ENCODE measurements around the gene SERPINE1. TPM values are rescaled to one million over a fixed set of nuclear protein-coding genes. Genes with fewer than 3 reads are reported as not detected.

The SERPINE1 gene
- total and polyA plus RNA-seq, 2 experiments from 2014 or later: 1,537 to 2,000 TPM

- no peaks in the 10 kb centered on the region for H3K9me3 ChIP-seq (ENCODE audit: low read depth)
- peak overlapping the region; percentile 88 for H3K27ac ChIP-seq
- in situ Hi-C loops (cut with MboI): no loop called here
- H3K36me3 ChIP-seq (ENCODE audit: low read depth): no peaks in the 10 kb centered on the region
- H3K4me1 ChIP-seq (ENCODE audit: insufficient read depth): peaks cover 31% of the 10 kb centered on the region
- H4K20me1 ChIP-seq (ENCODE audit: insufficient read depth): no peaks in the 10 kb centered on the region
- no peaks in the 10 kb centered on the region for H3K9me2 ChIP-seq (ENCODE audit: insufficient read depth)
- peaks cover 13% of the 10 kb centered on the region for H3F3A ChIP-seq (ENCODE audit: insufficient read depth)
- 85 to 88% methylated on average over 11 of the region's 11 CpGs for WGBS, 2 experiments (ENCODE audit: low coverage in 1 of 2, low lambda C conversion rate in 2 of 2, missing lambda C conversion rate in 2 of 2)
- H3K79me2 ChIP-seq (ENCODE audit: insufficient read depth): no peaks in the 10 kb centered on the region
- DNase-seq: no peak
- peak overlapping the region; percentile 30 for H3K4me2 ChIP-seq (ENCODE audit: unreplicated experiment)
- no peak overlapping the region for H2AFZ ChIP-seq
- TF ChIP-seq EZH2 (IDR thresholded peaks at IDR 0.05; ENCODE audit: insufficient read depth, poor library complexity, severe bottlenecking) (no peak), EZH2phosphoT487 (IDR thresholded peaks at IDR 0.05; ENCODE audit: insufficient read depth, low read depth) (no peak)
- no peak overlapping the region for H3K4me3 ChIP-seq
- H3K9ac ChIP-seq: peak overlapping the region; percentile 63
- no peaks in the 10 kb centered on the region for H3K27me3 ChIP-seq (replicated peaks; ENCODE audit: insufficient read depth)
These were observed 13.1 kb upstream of the SERPINE1 start for GRCh38 chr7:101113836-101114235.

- H3K4me3 ChIP-seq: no peak overlapping the region
- no peaks in the 10 kb centered on the region for H3K36me3 ChIP-seq (ENCODE audit: low read depth)
- H3K9me3 ChIP-seq (ENCODE audit: low read depth): no peaks in the 10 kb centered on the region
- H3F3A ChIP-seq (ENCODE audit: insufficient read depth): peaks cover 19% of the 10 kb centered on the region
- H3K27me3 ChIP-seq (replicated peaks; ENCODE audit: insufficient read depth): no peaks in the 10 kb centered on the region
- H3K9me2 ChIP-seq (ENCODE audit: insufficient read depth): no peaks in the 10 kb centered on the region
- peak overlapping the region; percentile 88 for H3K27ac ChIP-seq
- H2AFZ ChIP-seq: peak overlapping the region; percentile 59
- TF ChIP-seq EZH2phosphoT487 (IDR thresholded peaks at IDR 0.05; ENCODE audit: insufficient read depth, low read depth): no peak
- TF ChIP-seq EZH2 (IDR thresholded peaks at IDR 0.05; ENCODE audit: insufficient read depth, poor library complexity, severe bottlenecking): no peak
- H3K4me1 ChIP-seq (ENCODE audit: insufficient read depth): peaks cover 34% of the 10 kb centered on the region; the same call in 1 of the 2 replicates
- peak overlapping the region; percentile 63 for H3K9ac ChIP-seq
- in situ Hi-C loops (cut with MboI): no loop called here
- DNase-seq: peak; percentile 78
- WGBS, 2 experiments (ENCODE audit: low coverage in 1 of 2, low lambda C conversion rate in 2 of 2, missing lambda C conversion rate in 2 of 2): 13 to 16% methylated on average over 6 to 8 of the region's 8 CpGs
- peak overlapping the region; percentile 30 for H3K4me2 ChIP-seq (ENCODE audit: unreplicated experiment)
- H4K20me1 ChIP-seq (ENCODE audit: insufficient read depth): no peaks in the 10 kb centered on the region
- no peaks in the 10 kb centered on the region for H3K79me2 ChIP-seq (ENCODE audit: insufficient read depth)
These were observed 12.4 kb upstream of the SERPINE1 start for GRCh38 chr7:101114492-101114891.

- H3K79me2 ChIP-seq (ENCODE audit: insufficient read depth): no peaks in the 10 kb centered on the region
- no peak for TF ChIP-seq EZH2phosphoT487 (IDR thresholded peaks at IDR 0.05; ENCODE audit: insufficient read depth, low read depth)
- TF ChIP-seq EZH2 (IDR thresholded peaks at IDR 0.05; ENCODE audit: insufficient read depth, poor library complexity, severe bottlenecking): no peak
- H3K4me3 ChIP-seq: no peak overlapping the region
- no peaks in the 10 kb centered on the region for H3K36me3 ChIP-seq (ENCODE audit: low read depth)
- WGBS, 2 experiments (ENCODE audit: low coverage in 1 of 2, low lambda C conversion rate in 2 of 2, missing lambda C conversion rate in 2 of 2): 83 to 98% methylated on average over 3 of the region's 3 CpGs
- no peak overlapping the region for H2AFZ ChIP-seq
- peak overlapping the region; percentile 88 for H3K27ac ChIP-seq
- H3F3A ChIP-seq (ENCODE audit: insufficient read depth): peaks cover 27% of the 10 kb centered on the region
- H3K9me3 ChIP-seq (ENCODE audit: low read depth): no peaks in the 10 kb centered on the region
- H3K9me2 ChIP-seq (ENCODE audit: insufficient read depth): no peaks in the 10 kb centered on the region
- H3K4me2 ChIP-seq (ENCODE audit: unreplicated experiment): no peak overlapping the region
- H3K9ac ChIP-seq: 0 out of 2 replicates have a peak overlapping the region, but pooled peaks have one; percentile 63
- no peaks in the 10 kb centered on the region for H4K20me1 ChIP-seq (ENCODE audit: insufficient read depth)
- H3K4me1 ChIP-seq (ENCODE audit: insufficient read depth): peaks cover 41% of the 10 kb centered on the region; the same call in 1 of the 2 replicates
- no peaks in the 10 kb centered on the region for H3K27me3 ChIP-seq (replicated peaks; ENCODE audit: insufficient read depth)
- no peak for DNase-seq
- in situ Hi-C loops (cut with MboI): no loop called here
These were observed 11.7 kb upstream of the SERPINE1 start for GRCh38 chr7:101115215-101115614.

GRCh38 chr7:101116898-101117297 is 10.0 kb upstream of the SERPINE1 start:
- H3K79me2 ChIP-seq (ENCODE audit: insufficient read depth): no peaks in the 10 kb centered on the region
- no peaks in the 10 kb centered on the region for H4K20me1 ChIP-seq (ENCODE audit: insufficient read depth)
- H3K4me3 ChIP-seq: no peak overlapping the region
- no peak overlapping the region for H2AFZ ChIP-seq
- DNase-seq: peak; percentile 42
- peaks cover 50% of the 10 kb centered on the region; the same call in 1 of the 2 replicates for H3K4me1 ChIP-seq (ENCODE audit: insufficient read depth)
- 78 to 84% methylated on average over 10 of the region's 10 CpGs for WGBS, 2 experiments (ENCODE audit: low coverage in 1 of 2, low lambda C conversion rate in 2 of 2, missing lambda C conversion rate in 2 of 2)
- no peaks in the 10 kb centered on the region for H3K9me2 ChIP-seq (ENCODE audit: insufficient read depth)
- peak overlapping the region; percentile 38 for H3K4me2 ChIP-seq (ENCODE audit: unreplicated experiment)
- peak overlapping the region; percentile 60 for H3K9ac ChIP-seq
- peak overlapping the region; percentile 88 for H3K27ac ChIP-seq
- TF ChIP-seq EZH2phosphoT487 (IDR thresholded peaks at IDR 0.05; ENCODE audit: insufficient read depth, low read depth) (no peak), EZH2 (IDR thresholded peaks at IDR 0.05; ENCODE audit: insufficient read depth, poor library complexity, severe bottlenecking) (no peak)
- H3K36me3 ChIP-seq (ENCODE audit: low read depth): no peaks in the 10 kb centered on the region
- peaks cover 41% of the 10 kb centered on the region for H3F3A ChIP-seq (ENCODE audit: insufficient read depth)
- in situ Hi-C loops (cut with MboI): no loop called here
- no peaks in the 10 kb centered on the region for H3K9me3 ChIP-seq (ENCODE audit: low read depth)
- H3K27me3 ChIP-seq (replicated peaks; ENCODE audit: insufficient read depth): no peaks in the 10 kb centered on the region
